ENCODE results near the gene HPCAL1. TPM values are rescaled to one million over a fixed set of nuclear protein-coding genes. Genes with fewer than 3 reads are reported as not detected.

HPCAL1 gene
- total RNA-seq, 3 donors from 2014 or later (not counting 1 experiment from before 2014, with no cell fraction given) = 31.1 to 45.2 (median 39.8) TPM

DNA sequence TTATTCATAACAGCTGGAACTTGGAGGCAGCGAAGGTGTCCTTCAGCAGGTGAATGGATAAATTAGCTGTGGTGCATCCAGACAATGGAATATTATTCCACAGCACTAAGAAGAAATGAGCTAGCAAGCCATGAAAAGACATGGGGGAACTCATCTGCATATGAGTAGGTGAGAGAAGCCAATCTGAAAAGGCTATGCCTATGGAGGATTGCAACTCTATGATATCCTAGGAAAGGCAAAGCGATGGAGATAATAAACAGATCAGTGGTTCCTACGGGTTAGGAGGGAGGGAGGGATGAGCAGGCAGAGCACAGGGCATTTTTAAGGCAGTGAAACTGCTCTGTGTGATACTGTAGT lies 79.3 kb downstream of the HPCAL1 start:
- no peaks in the 10 kb centered on the region for H3K27me3 ChIP-seq (ENCODE audit: control insufficient read depth, insufficient read depth, low read length)
- intact Hi-C loops (cut with micrococcal nuclease) = loop anchor here (5.0 kb wide), 1 partner anchor 80 kb away; the partner anchor contains the start of gene HPCAL1
- Mint-ChIP-seq H3K27me3 (ENCODE audit: low read depth in 2 of 2) (no peaks in the 10 kb centered on the region), H3K9me3 (no peaks in the 10 kb centered on the region), H3K4me3 (peak overlapping the region; percentile 66), H3K4me1 (peaks cover 64 to 71% of the 10 kb centered on the region in 2 donors), H3K36me3 (no peaks in the 10 kb centered on the region), H3K27ac (peak overlapping the region; percentile 79 to 83)
- no peak for DNase-seq
- peak overlapping the region; percentile 54 for H3K27ac ChIP-seq (ENCODE audit: low read length)
- H3K36me3 ChIP-seq (ENCODE audit: control insufficient read depth, insufficient read depth, low read length) = no peaks in the 10 kb centered on the region
- no peaks in the 10 kb centered on the region for H3K9me3 ChIP-seq (ENCODE audit: control insufficient read depth, insufficient read depth, low read length)
- ATAC-seq = no peak
- no peak overlapping the region for H3K4me3 ChIP-seq (ENCODE audit: low read length)
- TF ChIP-seq, protein P1, sequence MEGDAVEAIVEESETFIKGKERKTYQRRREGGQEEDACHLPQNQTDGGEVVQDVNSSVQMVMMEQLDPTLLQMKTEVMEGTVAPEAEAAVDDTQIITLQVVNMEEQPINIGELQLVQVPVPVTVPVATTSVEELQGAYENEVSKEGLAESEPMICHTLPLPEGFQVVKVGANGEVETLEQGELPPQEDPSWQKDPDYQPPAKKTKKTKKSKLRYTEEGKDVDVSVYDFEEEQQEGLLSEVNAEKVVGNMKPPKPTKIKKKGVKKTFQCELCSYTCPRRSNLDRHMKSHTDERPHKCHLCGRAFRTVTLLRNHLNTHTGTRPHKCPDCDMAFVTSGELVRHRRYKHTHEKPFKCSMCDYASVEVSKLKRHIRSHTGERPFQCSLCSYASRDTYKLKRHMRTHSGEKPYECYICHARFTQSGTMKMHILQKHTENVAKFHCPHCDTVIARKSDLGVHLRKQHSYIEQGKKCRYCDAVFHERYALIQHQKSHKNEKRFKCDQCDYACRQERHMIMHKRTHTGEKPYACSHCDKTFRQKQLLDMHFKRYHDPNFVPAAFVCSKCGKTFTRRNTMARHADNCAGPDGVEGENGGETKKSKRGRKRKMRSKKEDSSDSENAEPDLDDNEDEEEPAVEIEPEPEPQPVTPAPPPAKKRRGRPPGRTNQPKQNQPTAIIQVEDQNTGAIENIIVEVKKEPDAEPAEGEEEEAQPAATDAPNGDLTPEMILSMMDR (IDR thresholded peaks at IDR 0.05) = no peak
- 63% methylated on average over 3 of the region's 3 CpGs for WGBS (ENCODE audit: insufficient coverage)
- peaks cover 88% of the 10 kb centered on the region for H3K4me1 ChIP-seq (ENCODE audit: control insufficient read depth, insufficient read depth, low read length)

DNA sequence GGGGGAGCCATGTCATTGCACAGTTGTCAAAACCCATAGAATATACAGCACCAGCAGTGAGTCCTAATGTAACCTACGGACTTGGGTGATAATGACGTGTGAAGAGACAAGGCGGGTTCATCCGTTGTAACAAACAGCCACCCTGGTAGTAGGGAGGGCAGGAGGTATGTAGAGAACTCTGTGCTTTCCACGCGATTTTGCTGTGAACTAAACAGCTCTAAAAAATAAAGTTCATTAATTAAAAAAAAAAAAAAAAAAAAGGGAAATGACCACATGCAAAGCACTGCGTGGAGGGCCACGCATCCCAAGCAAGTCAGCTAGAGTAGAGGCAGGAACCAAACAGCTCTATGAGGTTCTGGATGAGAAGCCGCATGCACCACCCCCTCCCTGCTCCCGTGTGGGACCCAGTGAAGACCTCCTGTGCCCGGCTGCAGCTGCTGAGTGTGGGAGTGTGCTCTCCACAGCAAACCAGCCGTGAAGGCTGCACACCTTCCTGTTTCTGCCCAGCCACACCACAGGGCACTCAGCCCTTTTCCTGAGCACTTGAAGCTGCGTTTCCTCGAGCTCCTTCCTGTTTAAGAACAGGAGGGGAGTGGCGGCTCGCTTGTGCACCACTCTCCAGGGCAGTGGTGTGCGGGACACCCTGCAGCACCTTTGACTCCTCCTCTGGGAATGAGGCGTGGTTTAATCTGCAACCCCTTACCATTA lies 79.8 kb downstream of the HPCAL1 start:
- peak overlapping the region; percentile 28 for H3K4me3 ChIP-seq (ENCODE audit: low read length)
- peak overlapping the region; percentile 54 for H3K27ac ChIP-seq (ENCODE audit: low read length)
- Mint-ChIP-seq H3K9me3 (no peaks in the 10 kb centered on the region), H3K27me3 (ENCODE audit: low read depth in 2 of 2) (no peaks in the 10 kb centered on the region), H3K36me3 (no peaks in the 10 kb centered on the region), H3K4me3 (peak overlapping the region; percentile 66), H3K27ac (peak overlapping the region; percentile 79 to 83), H3K4me1 (peaks cover 64 to 69% of the 10 kb centered on the region in 2 donors)
- no peaks in the 10 kb centered on the region for H3K9me3 ChIP-seq (ENCODE audit: control insufficient read depth, insufficient read depth, low read length)
- intact Hi-C loops (cut with micrococcal nuclease) = loop anchor here (5.0 kb wide), 1 partner anchor 80 kb away; the partner anchor contains the start of gene HPCAL1
- ATAC-seq (peak; percentile 95 to 96 (median 95)), DNase-seq (peak; percentile 37 to 85)
- no peaks in the 10 kb centered on the region for H3K27me3 ChIP-seq (ENCODE audit: control insufficient read depth, insufficient read depth, low read length)
- no peaks in the 10 kb centered on the region for H3K36me3 ChIP-seq (ENCODE audit: control insufficient read depth, insufficient read depth, low read length)
- TF ChIP-seq, protein P1 (IDR thresholded peaks at IDR 0.05) = no peak
- H3K4me1 ChIP-seq (ENCODE audit: control insufficient read depth, insufficient read depth, low read length) = peaks cover 85% of the 10 kb centered on the region
- 0% methylated on average over 13 of the region's 18 CpGs for WGBS (ENCODE audit: insufficient coverage)

DNA sequence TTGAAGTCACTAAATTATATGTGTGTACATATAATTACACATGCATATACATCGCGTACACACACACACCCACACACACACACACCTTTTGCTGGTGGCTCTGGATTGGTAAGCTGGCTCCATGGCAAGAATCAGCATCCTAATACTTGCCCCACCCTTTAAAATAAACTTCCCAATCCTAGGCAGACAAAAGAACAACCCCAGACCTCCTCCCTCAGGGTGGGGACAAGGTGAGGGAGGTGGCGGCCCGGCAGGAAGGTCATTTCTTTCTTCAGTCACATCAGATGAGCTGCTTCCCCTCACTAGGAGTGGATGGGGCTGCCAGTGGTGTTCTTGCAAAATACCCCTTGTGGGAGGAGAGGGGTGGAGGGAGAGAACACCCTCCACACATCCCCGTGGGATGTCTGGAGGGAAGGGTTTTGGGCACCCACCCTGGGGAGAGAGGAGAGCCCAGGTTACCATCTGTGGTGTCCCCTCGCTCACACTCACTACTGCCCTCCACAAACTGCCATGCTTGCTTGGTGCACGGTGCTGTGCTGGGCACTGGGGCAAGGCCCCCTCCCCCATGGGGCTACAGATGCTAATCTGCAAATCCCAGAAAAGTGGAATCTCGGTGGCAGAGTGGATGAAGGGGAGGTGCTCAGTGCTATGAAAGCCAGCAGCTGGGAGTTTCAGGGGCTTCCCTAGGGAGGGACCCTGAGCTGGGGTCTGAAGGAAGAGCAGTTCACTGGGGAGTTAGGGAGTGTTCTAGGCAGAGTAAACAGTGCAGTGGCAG lies 81.4 kb downstream of the HPCAL1 start:
- Histone ChIP-seq H3K36me3 (ENCODE audit: control insufficient read depth, insufficient read depth, low read length) (no peaks in the 10 kb centered on the region), H3K9me3 (ENCODE audit: control insufficient read depth, insufficient read depth, low read length) (no peaks in the 10 kb centered on the region), H3K4me3 (ENCODE audit: low read length) (no peak overlapping the region), H3K4me1 (ENCODE audit: control insufficient read depth, insufficient read depth, low read length) (peaks cover 69% of the 10 kb centered on the region), H3K27ac (ENCODE audit: low read length) (no peak overlapping the region), H3K27me3 (ENCODE audit: control insufficient read depth, insufficient read depth, low read length) (no peaks in the 10 kb centered on the region)
- Mint-ChIP-seq H3K4me1 (peaks cover 51 to 53% of the 10 kb centered on the region in 2 donors), H3K4me3 (peak overlapping the region; percentile 28), H3K27me3 (ENCODE audit: low read depth in 2 of 2) (no peaks in the 10 kb centered on the region), H3K27ac (peak overlapping the region; percentile 79 to 83), H3K9me3 (no peaks in the 10 kb centered on the region), H3K36me3 (no peaks in the 10 kb centered on the region)
- 80% methylated on average over 4 of the region's 8 CpGs for WGBS (ENCODE audit: insufficient coverage)
- intact Hi-C loops (cut with micrococcal nuclease) = loop anchor here (5.0 kb wide), 1 partner anchor 82 kb away; the partner anchor contains the start of gene HPCAL1
- ATAC-seq (no peak), DNase-seq (no peak)
- TF ChIP-seq, protein P1 (IDR thresholded peaks at IDR 0.05) = no peak
